Panc1 (cell line): ENCODE results near the gene LAMA5.

Experiments
- TF ChIP-seq, protein P1 (sequence below): fragments of 450-650 bp; IDR thresholded peaks from 2 replicates; pipeline ENCODE4 v1.5.1; 2017; ENCODE audit warnings: mild to moderate bottlenecking
- TF ChIP-seq, protein P2 (sequence below), 2 experiments: IDR thresholded peaks; 2 replicates each; pipeline ENCODE4 v1.6.1; 2011 to 2012; ENCODE audit warnings: low read depth in 2 of 2, control low read depth in 1 of 2, low read length in 1 of 2, mild to moderate bottlenecking in 1 of 2, moderate library complexity in 1 of 2; ENCODE audit not compliant: insufficient read depth in 1 of 2

DNA sequence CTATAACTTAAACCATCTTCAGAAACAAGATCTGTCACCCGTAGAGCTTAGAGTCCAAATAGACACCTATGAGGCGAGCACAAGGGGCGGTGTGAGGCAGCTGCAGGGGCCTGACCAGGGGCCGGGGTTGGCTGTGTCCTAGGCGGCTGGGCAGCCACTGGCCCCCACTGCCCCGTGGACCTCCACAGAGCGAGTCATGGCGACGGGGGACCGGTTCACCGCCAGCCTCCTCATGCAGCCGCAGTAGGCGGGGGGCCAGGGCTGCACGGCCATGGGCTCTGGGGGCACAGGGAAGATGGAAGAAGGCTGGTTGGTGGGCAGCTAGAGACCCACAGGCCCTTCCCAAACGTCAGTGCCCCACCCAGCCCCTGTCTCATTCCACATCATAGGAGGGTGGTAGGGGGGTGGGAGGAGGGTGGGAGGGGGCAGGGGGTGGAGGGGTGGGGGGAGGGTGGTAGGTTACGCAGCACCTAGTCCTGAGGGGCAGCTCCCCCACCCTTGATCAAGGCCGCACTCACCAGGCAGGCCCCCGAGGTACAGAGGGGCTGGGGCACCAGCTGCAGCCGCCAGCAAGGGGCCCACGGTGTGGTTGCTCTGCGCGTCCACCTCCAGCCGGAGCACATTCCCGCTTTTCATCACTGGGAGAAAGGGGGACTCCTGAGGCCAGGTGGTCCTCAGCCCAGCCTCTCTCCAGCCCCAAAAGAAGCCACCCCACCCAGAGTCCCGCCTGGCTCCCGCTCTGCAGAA lies 57.7 kb downstream of the LAMA5 start:
- TF ChIP-seq, protein P1, sequence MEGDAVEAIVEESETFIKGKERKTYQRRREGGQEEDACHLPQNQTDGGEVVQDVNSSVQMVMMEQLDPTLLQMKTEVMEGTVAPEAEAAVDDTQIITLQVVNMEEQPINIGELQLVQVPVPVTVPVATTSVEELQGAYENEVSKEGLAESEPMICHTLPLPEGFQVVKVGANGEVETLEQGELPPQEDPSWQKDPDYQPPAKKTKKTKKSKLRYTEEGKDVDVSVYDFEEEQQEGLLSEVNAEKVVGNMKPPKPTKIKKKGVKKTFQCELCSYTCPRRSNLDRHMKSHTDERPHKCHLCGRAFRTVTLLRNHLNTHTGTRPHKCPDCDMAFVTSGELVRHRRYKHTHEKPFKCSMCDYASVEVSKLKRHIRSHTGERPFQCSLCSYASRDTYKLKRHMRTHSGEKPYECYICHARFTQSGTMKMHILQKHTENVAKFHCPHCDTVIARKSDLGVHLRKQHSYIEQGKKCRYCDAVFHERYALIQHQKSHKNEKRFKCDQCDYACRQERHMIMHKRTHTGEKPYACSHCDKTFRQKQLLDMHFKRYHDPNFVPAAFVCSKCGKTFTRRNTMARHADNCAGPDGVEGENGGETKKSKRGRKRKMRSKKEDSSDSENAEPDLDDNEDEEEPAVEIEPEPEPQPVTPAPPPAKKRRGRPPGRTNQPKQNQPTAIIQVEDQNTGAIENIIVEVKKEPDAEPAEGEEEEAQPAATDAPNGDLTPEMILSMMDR, result no peak
- TF ChIP-seq, protein P2, sequence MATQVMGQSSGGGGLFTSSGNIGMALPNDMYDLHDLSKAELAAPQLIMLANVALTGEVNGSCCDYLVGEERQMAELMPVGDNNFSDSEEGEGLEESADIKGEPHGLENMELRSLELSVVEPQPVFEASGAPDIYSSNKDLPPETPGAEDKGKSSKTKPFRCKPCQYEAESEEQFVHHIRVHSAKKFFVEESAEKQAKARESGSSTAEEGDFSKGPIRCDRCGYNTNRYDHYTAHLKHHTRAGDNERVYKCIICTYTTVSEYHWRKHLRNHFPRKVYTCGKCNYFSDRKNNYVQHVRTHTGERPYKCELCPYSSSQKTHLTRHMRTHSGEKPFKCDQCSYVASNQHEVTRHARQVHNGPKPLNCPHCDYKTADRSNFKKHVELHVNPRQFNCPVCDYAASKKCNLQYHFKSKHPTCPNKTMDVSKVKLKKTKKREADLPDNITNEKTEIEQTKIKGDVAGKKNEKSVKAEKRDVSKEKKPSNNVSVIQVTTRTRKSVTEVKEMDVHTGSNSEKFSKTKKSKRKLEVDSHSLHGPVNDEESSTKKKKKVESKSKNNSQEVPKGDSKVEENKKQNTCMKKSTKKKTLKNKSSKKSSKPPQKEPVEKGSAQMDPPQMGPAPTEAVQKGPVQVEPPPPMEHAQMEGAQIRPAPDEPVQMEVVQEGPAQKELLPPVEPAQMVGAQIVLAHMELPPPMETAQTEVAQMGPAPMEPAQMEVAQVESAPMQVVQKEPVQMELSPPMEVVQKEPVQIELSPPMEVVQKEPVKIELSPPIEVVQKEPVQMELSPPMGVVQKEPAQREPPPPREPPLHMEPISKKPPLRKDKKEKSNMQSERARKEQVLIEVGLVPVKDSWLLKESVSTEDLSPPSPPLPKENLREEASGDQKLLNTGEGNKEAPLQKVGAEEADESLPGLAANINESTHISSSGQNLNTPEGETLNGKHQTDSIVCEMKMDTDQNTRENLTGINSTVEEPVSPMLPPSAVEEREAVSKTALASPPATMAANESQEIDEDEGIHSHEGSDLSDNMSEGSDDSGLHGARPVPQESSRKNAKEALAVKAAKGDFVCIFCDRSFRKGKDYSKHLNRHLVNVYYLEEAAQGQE (IDR thresholded peaks at IDR 0.05; ENCODE audit: insufficient read depth in 1 of 2, low read depth in 2 of 2, low read length in 1 of 2), result no peak
